SH-SY5Y (cell line): ENCODE measurements around the gene MUC5AC.

Experiments
- GATA2 ChIP-seq: IDR thresholded peaks from 2 replicates; pipeline ENCODE4 v1.6.1; 2011; ENCODE audit warnings: mild to moderate bottlenecking, low read depth, low read length
- GATA3 ChIP-seq: IDR thresholded peaks from 2 replicates; pipeline ENCODE4 v1.6.1; 2011; ENCODE audit warnings: low read depth, mild to moderate bottlenecking, low read length, moderate library complexity

- TF ChIP-seq GATA2: no peak
- no peak for TF ChIP-seq GATA3
Observed at GRCh38 chr11:1235901-1236315, 78.2 kb downstream of the MUC5AC start.
